ENCODE results near the gene LMTK3.

LMTK3 gene

GRCh38 chr19:48484931-48485612 is 26.6 kb downstream of the LMTK3 start:
- DNase-seq, result no peak

GRCh38 chr19:48484247-48484893 is 27.3 kb downstream of the LMTK3 start:
- DNase-seq, result no peak

- no peak for DNase-seq
Measured at GRCh38 chr19:48483301-48483700, 28.3 kb downstream of the LMTK3 start.

- no peak for DNase-seq
Measured at GRCh38 chr19:48481846-48482639, 29.6 kb downstream of the LMTK3 start.

GRCh38 chr19:48480558-48481500 is 30.8 kb downstream of the LMTK3 start:
- peak; percentile 34 to 52 for DNase-seq

- peak; percentile 17 to 38 for DNase-seq
Measured at GRCh38 chr19:48480183-48480557, 31.5 kb downstream of the LMTK3 start.

- DNase-seq, result no peak
Measured at GRCh38 chr19:48479686-48480085, 31.9 kb downstream of the LMTK3 start.

GRCh38 chr19:48478339-48479256 is 33.0 kb downstream of the LMTK3 start:
- no peak for DNase-seq

GRCh38 chr19:48477698-48478338 is 33.8 kb downstream of the LMTK3 start:
- DNase-seq, result no peak

- no peak for DNase-seq
Measured at GRCh38 chr19:48477067-48477685, 34.5 kb downstream of the LMTK3 start.

- no peak for DNase-seq
Measured at GRCh38 chr19:48476176-48476575, 35.5 kb downstream of the LMTK3 start.

- no peak for DNase-seq
Measured at GRCh38 chr19:48475369-48476068, 36.1 kb downstream of the LMTK3 start.

GRCh38 chr19:48474084-48474592 is 37.5 kb downstream of the LMTK3 start:
- DNase-seq, result no peak

- no peak for DNase-seq
Measured at GRCh38 chr19:48473161-48473966, 38.3 kb downstream of the LMTK3 start.

- DNase-seq, result no peak
Measured at GRCh38 chr19:48471836-48472235, 39.8 kb downstream of the LMTK3 start.

GRCh38 chr19:48470856-48471255 is 40.8 kb downstream of the LMTK3 start:
- no peak for DNase-seq

GRCh38 chr19:48469934-48470680 is 41.5 kb downstream of the LMTK3 start:
- DNase-seq, result no peak

- DNase-seq, result peak; percentile 45 to 64
Measured at GRCh38 chr19:48469289-48469881, 42.2 kb downstream of the LMTK3 start, which contains the start of gene CYTH2. CYTH2 (plus strand) TSS chr19:48469369; CDS start chr19:48469508, 139 bp downstream.

Data from stimulated activated CD4-positive, alpha-beta T cell treated with anti-CD3 and anti-CD28 coated beads, Interleukin-4, amount 100 ng/mL, for 4 hours (primary cell).